Transverse colon (tissue), 4 donors: ENCODE measurements around the gene LRPPRC.

Experiments used
- CTCF ChIP-seq, 5 experiments: fragments of 200-600 bp in 3 of 5; fragments of 450-650 bp in 2 of 5; sonication (generic) in 3 of 5; IDR thresholded peaks; 1 replicate in 2 of 5; 2 replicates in 3 of 5; pipeline ENCODE4 v1.5.1; 2016 to 2017; ENCODE audit warnings: antibody characterized with exemption in 5 of 5, inconsistent platforms in 3 of 5, mild to moderate bottlenecking in 2 of 5, moderate library complexity in 1 of 5
- EP300 ChIP-seq: sonication (generic); formaldehyde crosslinking; IDR thresholded peaks from one replicate; pipeline ENCODE4 v1.6.1; 2017; ENCODE audit warnings: antibody characterized with exemption, low read depth
- POLR2AphosphoS5 ChIP-seq, 3 donors: sonication (generic); formaldehyde crosslinking; IDR thresholded peaks; one replicate each; pipeline ENCODE4 v1.6.1; 2016; ENCODE audit warnings: antibody characterized with exemption in 3 of 3

DNA sequence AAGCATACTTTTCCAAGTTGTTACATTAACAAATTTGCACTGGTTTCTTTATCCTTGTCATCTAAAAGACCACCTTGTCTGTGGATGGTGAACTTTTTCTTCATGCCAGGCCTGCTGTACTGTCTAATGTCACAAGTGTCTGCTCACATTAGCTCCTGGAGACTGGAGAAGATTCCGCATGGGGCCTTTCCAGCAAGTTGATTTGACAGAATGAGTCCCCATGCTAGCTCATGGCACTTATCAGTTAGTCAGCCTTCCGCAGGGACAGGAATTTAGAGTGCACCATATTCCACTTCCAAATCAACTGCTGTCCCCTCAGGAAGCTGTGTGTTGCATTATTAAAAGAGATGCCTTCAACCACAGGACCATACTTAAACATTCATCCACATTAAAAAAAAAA is 41.4 kb upstream of the LRPPRC start:
- TF ChIP-seq CTCF (IDR thresholded peaks at IDR 0.05) (no peak), EP300 (no peak), POLR2AphosphoS5 (IDR thresholded peaks at IDR 0.05) (no peak)
